GM13977 (cell line): ENCODE measurements around the gene GTF2H4.

ENCODE experiments used
- DNase-seq: peaks from one replicate; pipeline ENCODE4 v3.0.0; 2012; ENCODE audit warnings: low spot score
- in situ Hi-C: fragments of 300-500 bp; cut with MboI; formaldehyde crosslinking; loops from one replicate; pipeline ENCODE4 v1.12.0; 2022; ENCODE audit warnings: low sequenced_read_pairs, low pct_unique_long_range_greater_than_20kb, mixed read lengths, inconsistent platforms; ENCODE audit not compliant: unreplicated experiment
- TF ChIP-seq, protein P1 (sequence below): IDR thresholded peaks from 2 replicates; pipeline ENCODE4 v1.5.1; 2012; ENCODE audit warnings: mild to moderate bottlenecking, control low read depth; ENCODE audit not compliant: insufficient read depth; ENCODE audit errors: extremely low read depth, missing control alignments

Gene GTF2H4

GRCh38 chr6:30886897-30887255 is 21.1 kb upstream of the GTF2H4 start:
- TF ChIP-seq, protein P1, sequence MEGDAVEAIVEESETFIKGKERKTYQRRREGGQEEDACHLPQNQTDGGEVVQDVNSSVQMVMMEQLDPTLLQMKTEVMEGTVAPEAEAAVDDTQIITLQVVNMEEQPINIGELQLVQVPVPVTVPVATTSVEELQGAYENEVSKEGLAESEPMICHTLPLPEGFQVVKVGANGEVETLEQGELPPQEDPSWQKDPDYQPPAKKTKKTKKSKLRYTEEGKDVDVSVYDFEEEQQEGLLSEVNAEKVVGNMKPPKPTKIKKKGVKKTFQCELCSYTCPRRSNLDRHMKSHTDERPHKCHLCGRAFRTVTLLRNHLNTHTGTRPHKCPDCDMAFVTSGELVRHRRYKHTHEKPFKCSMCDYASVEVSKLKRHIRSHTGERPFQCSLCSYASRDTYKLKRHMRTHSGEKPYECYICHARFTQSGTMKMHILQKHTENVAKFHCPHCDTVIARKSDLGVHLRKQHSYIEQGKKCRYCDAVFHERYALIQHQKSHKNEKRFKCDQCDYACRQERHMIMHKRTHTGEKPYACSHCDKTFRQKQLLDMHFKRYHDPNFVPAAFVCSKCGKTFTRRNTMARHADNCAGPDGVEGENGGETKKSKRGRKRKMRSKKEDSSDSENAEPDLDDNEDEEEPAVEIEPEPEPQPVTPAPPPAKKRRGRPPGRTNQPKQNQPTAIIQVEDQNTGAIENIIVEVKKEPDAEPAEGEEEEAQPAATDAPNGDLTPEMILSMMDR = no peak
- in situ Hi-C loops = no loop called here
- no peak for DNase-seq

GRCh38 chr6:30887901-30888815 is 19.8 kb upstream of the GTF2H4 start:
- DNase-seq = no peak
- in situ Hi-C loops = no loop called here
- TF ChIP-seq, protein P1 = no peak

GRCh38 chr6:30888816-30889495 is 19.1 kb upstream of the GTF2H4 start:
- DNase-seq = no peak
- in situ Hi-C loops = no loop called here
- TF ChIP-seq, protein P1 = no peak

DNA sequence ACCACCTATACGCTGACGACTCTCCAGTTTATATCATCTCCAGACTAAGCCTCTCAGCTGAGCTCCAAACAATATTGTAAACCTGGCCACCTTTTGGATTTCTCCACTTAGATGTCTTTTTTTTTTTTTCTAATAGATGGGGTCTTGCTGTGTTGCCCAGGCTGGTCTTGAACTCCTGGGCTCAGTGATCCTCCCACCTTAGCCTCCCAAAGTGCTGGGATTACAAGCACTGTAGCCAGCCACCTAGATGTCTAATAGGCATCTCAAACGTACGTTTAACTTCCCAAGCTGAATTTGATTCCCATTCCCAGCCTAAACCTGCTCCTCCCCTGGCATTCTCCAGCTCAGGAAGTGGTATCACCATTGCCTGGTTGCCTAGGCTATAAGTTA is 18.5 kb upstream of the GTF2H4 start:
- no peak for DNase-seq
- TF ChIP-seq, protein P1 = no peak
- in situ Hi-C loops = no loop called here

GRCh38 chr6:30889921-30890645 is 17.9 kb upstream of the GTF2H4 start:
- in situ Hi-C loops = no loop called here
- DNase-seq = no peak
- TF ChIP-seq, protein P1 = no peak

GRCh38 chr6:30890646-30891449 is 17.2 kb upstream of the GTF2H4 start:
- TF ChIP-seq, protein P1 = no peak
- in situ Hi-C loops = no loop called here
- no peak for DNase-seq
